H1 (cell line): Measurements from ENCODE around the gene SLC25A34. TPM values are rescaled to one million over a fixed set of nuclear protein-coding genes. Genes with fewer than 3 reads are reported as not detected.

Experiments
- CTBP2 ChIP-seq: IDR thresholded peaks from 2 replicates; pipeline ENCODE4 v1.7.0; 2011; ENCODE audit warnings: borderline replicate concordance, mild to moderate bottlenecking, moderate library complexity, mixed read lengths, low read length; ENCODE audit not compliant: insufficient read depth, insufficient read length
- EZH2 ChIP-seq: fragments of 200-600 bp; sonication (generic); IDR thresholded peaks from 2 replicates; pipeline ENCODE4 v1.7.1; 2012; ENCODE audit warnings: low read depth, mild to moderate bottlenecking, moderate library complexity, low read length, inconsistent platforms; ENCODE audit not compliant: severe bottlenecking
- FOSL1 ChIP-seq: IDR thresholded peaks from 2 replicates; pipeline ENCODE4 v1.6.1; 2011; ENCODE audit warnings: mild to moderate bottlenecking, low read depth, low read length, moderate library complexity; ENCODE audit not compliant: insufficient read depth
- GTF2F1 ChIP-seq: IDR thresholded peaks from 2 replicates; pipeline ENCODE4 v1.6.1; 2012; ENCODE audit warnings: low read depth, low read length, improper control_type of control experiment, borderline replicate concordance
- HDAC2 ChIP-seq, 2 experiments: fragments of 300-600 bp in 1 of 2; sonication (generic) in 1 of 2; IDR thresholded peaks; 2 replicates each; pipeline ENCODE4 v1.6.1; 2011 to 2012; ENCODE audit warnings: low read depth in 2 of 2, low read length in 2 of 2, mild to moderate bottlenecking in 2 of 2, moderate library complexity in 2 of 2, borderline replicate concordance in 1 of 2, inconsistent platforms in 1 of 2
- RAD21 ChIP-seq, 2 experiments: IDR thresholded peaks in 1 of 2; conservative IDR thresholded peaks in 1 of 2; 2 replicates each; pipeline ENCODE4 v1.6.1; 2011; ENCODE audit warnings: low read depth in 2 of 2, low read length in 2 of 2, improper control_type of control experiment in 1 of 2, inconsistent platforms in 1 of 2, mild to moderate bottlenecking in 1 of 2, moderate library complexity in 1 of 2
- SUZ12 ChIP-seq: fragments of 200-600 bp; sonication (generic); IDR thresholded peaks from 2 replicates; pipeline ENCODE4 v1.6.1; 2012; ENCODE audit warnings: mild to moderate bottlenecking, inconsistent platforms, low read length, moderate library complexity, mixed read lengths
- TBP ChIP-seq: IDR thresholded peaks from 2 replicates; pipeline ENCODE4 v1.6.1; 2011; ENCODE audit warnings: low read depth, low read length, improper control_type of control experiment
- polyA plus RNA-seq, 7 experiments: library from polyadenylated mRNA; depleted of rRNA in 3 of 7; stranded (reverse) in 5 of 7; unstranded in 2 of 7; fragments of >200 nt in 5 of 7; fragments of 200-250 nt in 2 of 7; gene quantifications; 1 replicate in 5 of 7; 2 replicates in 1 of 7; 4 replicates in 1 of 7; pipeline versions ENCODE4 v1.2.1 to v1.2.3, GENCODE V29; 2011 to 2013; ENCODE audit warnings: missing spikeins in 2 of 7, mixed read lengths in 2 of 7
- total RNA-seq: library from RNA; stranded (reverse); fragmentation: NEBNext Ultra II Directional; extraction: Animal tissue kit (Norgen Biotek cat#: 25700); gene quantifications from 2 replicates; pipeline ENCODE4 v1.2.1, GENCODE V29; 2021

Gene SLC25A34
- total and polyA plus RNA-seq, 2 of the 8 experiments (the other 6 are each of a cell fraction or from before 2014, with no cell fraction given) = 0.48 to 0.62 TPM

GRCh38 chr1:15719381-15720120, 16.5 kb upstream of the SLC25A34 start (continued):
- TF ChIP-seq EZH2 = no peak
- no peak for TF ChIP-seq FOSL1
- no peak for TF ChIP-seq TBP
- TF ChIP-seq HDAC2 (IDR thresholded peaks at IDR 0.05; ENCODE audit: borderline replicate concordance in 1 of 2, low read depth in 2 of 2, low read length in 2 of 2) = no peak
- no peak for TF ChIP-seq SUZ12
- TF ChIP-seq CTBP2 = no peak
- no peak for TF ChIP-seq GTF2F1
- TF ChIP-seq RAD21 (IDR thresholded peaks at IDR 0.05 in 1 of 2, conservative IDR thresholded peaks at IDR 0.05 in 1 of 2; ENCODE audit: low read depth in 2 of 2, low read length in 2 of 2) = peak; percentile 24 to 37; a peak in 3 of 4 replicates
